ENCODE data around the gene SAP130. TPM values are rescaled to one million over a fixed set of nuclear protein-coding genes. Genes with fewer than 3 reads are reported as not detected.

The SAP130 gene
- total RNA-seq, 2 experiments from 2014 or later, result 40.0 to 43.7 TPM

DNA sequence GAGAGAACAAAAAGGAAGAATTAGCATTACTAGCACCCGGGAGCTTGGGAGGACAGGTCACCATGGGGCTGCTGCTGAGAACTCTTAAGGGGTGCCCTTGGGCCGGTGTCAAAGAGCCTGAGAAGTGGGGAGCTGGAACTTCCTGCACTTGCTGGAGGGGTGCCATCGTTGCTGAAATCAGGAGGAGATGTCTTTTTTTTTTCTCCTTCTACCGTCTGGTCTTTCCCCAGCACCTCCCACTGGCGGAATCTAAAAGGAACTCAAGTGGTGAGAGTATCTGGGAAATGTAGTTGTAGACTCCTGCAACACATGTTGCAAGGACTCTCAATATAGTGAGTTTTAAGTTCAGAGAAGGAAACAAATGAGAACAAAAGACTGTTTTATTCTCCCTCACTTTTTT is 136.0 kb downstream of the SAP130 start:
- CTCF ChIA-PET, result no interaction called here
- ATAC-seq, result no peak
- H3K4me1 Mint-ChIP-seq, result peaks cover 11% of the 10 kb centered on the region
- H3K27me3 Mint-ChIP-seq, result peaks cover 3% of the 10 kb centered on the region
- H3K36me3 Mint-ChIP-seq, result no peaks in the 10 kb centered on the region
- H3K27ac Mint-ChIP-seq, result no peak overlapping the region
- DNase-seq, result no peak
- no peak overlapping the region for H3K4me3 Mint-ChIP-seq
- H3K9me3 Mint-ChIP-seq (ENCODE audit: low read depth), result no peaks in the 10 kb centered on the region

Other genes with a start within 250 kb of the SAP130 start
- gene WDR33, start 216.9 kb downstream of the SAP130 start, total RNA-seq, result 10 to 100 TPM; 66.3 to 72.4 TPM
- 10 to 100 TPM; 52.3 to 56.4 TPM for gene POLR2D, start 169.9 kb downstream of the SAP130 start, total RNA-seq
- 10 to 100 TPM; 13.3 to 18.5 TPM for gene AMMECR1L, start 142.1 kb downstream of the SAP130 start, total RNA-seq
- gene UGGT1, start 63.1 kb upstream of the SAP130 start, total RNA-seq, result 10 to 100 TPM; 56.3 to 63.4 TPM

Data from activated CD8-positive, alpha-beta memory T cell treated with anti-CD3 and anti-CD28 coated beads, Interleukin-2, amount 10 ng/mL, durations not matched to agents 7 days and 5 days (primary cell).